OCI-LY3 (cell line): ENCODE results near the gene HERC2.
"Not testable (repeated sequence)": the region's sequence is repeated elsewhere in the genome, so short reads cannot be mapped to it uniquely, and the experiment has no call there.

ENCODE experiments used
- CTCF ChIP-seq: fragments of 200-600, 300-600 bp; sonication (generic); IDR thresholded peaks from 2 replicates; pipeline ENCODE4 v1.5.1; 2014; ENCODE audit warnings: antibody characterized with exemption, low read length, low read depth
- EZH2phosphoT487 ChIP-seq: fragments of 200-600 bp; shearing (Covaris generic); IDR thresholded peaks from 2 replicates; pipeline ENCODE4 v1.6.1; 2018; ENCODE audit warnings: antibody characterized with exemption, mixed run types, low read depth

GRCh38 chr15:28168405-28169121 lies 153.4 kb downstream of the HERC2 start:
- not testable (repeated sequence) for TF ChIP-seq CTCF, EZH2phosphoT487
